ENCODE measurements around the gene CYTH2.

Gene CYTH2

GRCh38 chr19:48477067-48477685 lies 8.0 kb downstream of the CYTH2 start:
- Histone ChIP-seq H3K4me1 (ENCODE audit: low read length) (no peaks in the 10 kb centered on the region), H3F3A (ENCODE audit: insufficient read depth, low read length) (0 out of 2 replicates have a peak, but pooled peaks cover 5% of the 10 kb centered on the region), H3K4me3 (ENCODE audit: low read length) (no peak overlapping the region), H3K9me2 (replicated peaks; ENCODE audit: insufficient read depth, low read length) (no peaks in the 10 kb centered on the region), H3K36me3 (replicated peaks; ENCODE audit: insufficient read depth, low read length) (no peaks in the 10 kb centered on the region), H3K79me2 (ENCODE audit: low read length) (no peaks in the 10 kb centered on the region), H3K27ac (ENCODE audit: low read length) (no peak overlapping the region), H2AFZ (ENCODE audit: low read length) (no peak overlapping the region), H3K9ac (ENCODE audit: low read length) (no peak overlapping the region), H4K20me1 (ENCODE audit: insufficient read depth, low read length) (no peaks in the 10 kb centered on the region), H3K4me2 (ENCODE audit: low read depth, low read length) (no peak overlapping the region), H3K9me3 (replicated peaks; ENCODE audit: insufficient read depth, low read length) (no peaks in the 10 kb centered on the region), H3K27me3 (replicated peaks; ENCODE audit: insufficient read depth, low read length) (no peaks in the 10 kb centered on the region)
- TF ChIP-seq CTCF (IDR thresholded peaks at IDR 0.05; ENCODE audit: low read length) (no peak), EZH2 (optimal IDR thresholded peaks at IDR 0.05; ENCODE audit: low read depth, low read length) (no peak), EZH2phosphoT487 (IDR thresholded peaks at IDR 0.05; ENCODE audit: low read length) (no peak)
- no peak for DNase-seq

GRCh38 chr19:48477698-48478338 lies 8.6 kb downstream of the CYTH2 start:
- H3F3A ChIP-seq (ENCODE audit: insufficient read depth, low read length): 0 out of 2 replicates have a peak, but pooled peaks cover 5% of the 10 kb centered on the region
- TF ChIP-seq EZH2 (optimal IDR thresholded peaks at IDR 0.05; ENCODE audit: low read depth, low read length) (no peak), EZH2phosphoT487 (IDR thresholded peaks at IDR 0.05; ENCODE audit: low read length) (no peak), CTCF (IDR thresholded peaks at IDR 0.05; ENCODE audit: low read length) (no peak)
- H3K9ac ChIP-seq (ENCODE audit: low read length): no peak overlapping the region
- no peaks in the 10 kb centered on the region for H3K9me2 ChIP-seq (replicated peaks; ENCODE audit: insufficient read depth, low read length)
- no peaks in the 10 kb centered on the region for H4K20me1 ChIP-seq (ENCODE audit: insufficient read depth, low read length)
- no peaks in the 10 kb centered on the region for H3K9me3 ChIP-seq (replicated peaks; ENCODE audit: insufficient read depth, low read length)
- no peak overlapping the region for H3K4me2 ChIP-seq (ENCODE audit: low read depth, low read length)
- no peaks in the 10 kb centered on the region for H3K36me3 ChIP-seq (replicated peaks; ENCODE audit: insufficient read depth, low read length)
- no peak overlapping the region for H3K27ac ChIP-seq (ENCODE audit: low read length)
- no peak for DNase-seq
- H3K4me1 ChIP-seq (ENCODE audit: low read length): no peaks in the 10 kb centered on the region
- no peaks in the 10 kb centered on the region for H3K27me3 ChIP-seq (replicated peaks; ENCODE audit: insufficient read depth, low read length)
- no peak overlapping the region for H3K4me3 ChIP-seq (ENCODE audit: low read length)
- H3K79me2 ChIP-seq (ENCODE audit: low read length): no peaks in the 10 kb centered on the region
- no peak overlapping the region for H2AFZ ChIP-seq (ENCODE audit: low read length)

GRCh38 chr19:48478339-48479256 lies 9.4 kb downstream of the CYTH2 start:
- no peaks in the 10 kb centered on the region for H3K36me3 ChIP-seq (replicated peaks; ENCODE audit: insufficient read depth, low read length)

More at GRCh38 chr19:48478339-48479256, 9.4 kb downstream of the CYTH2 start:
- H3K27ac ChIP-seq (ENCODE audit: low read length): no peak overlapping the region
- no peak overlapping the region for H3K9ac ChIP-seq (ENCODE audit: low read length)
- no peaks in the 10 kb centered on the region for H3K4me1 ChIP-seq (ENCODE audit: low read length)
- H3K9me3 ChIP-seq (replicated peaks; ENCODE audit: insufficient read depth, low read length): no peaks in the 10 kb centered on the region
- H2AFZ ChIP-seq (ENCODE audit: low read length): no peak overlapping the region
- TF ChIP-seq EZH2phosphoT487 (IDR thresholded peaks at IDR 0.05; ENCODE audit: low read length) (no peak), CTCF (IDR thresholded peaks at IDR 0.05; ENCODE audit: low read length) (no peak), EZH2 (optimal IDR thresholded peaks at IDR 0.05; ENCODE audit: low read depth, low read length) (no peak)
- no peaks in the 10 kb centered on the region for H3K79me2 ChIP-seq (ENCODE audit: low read length)
- no peaks in the 10 kb centered on the region for H3K27me3 ChIP-seq (replicated peaks; ENCODE audit: insufficient read depth, low read length)
- DNase-seq: no peak
- no peaks in the 10 kb centered on the region for H3K9me2 ChIP-seq (replicated peaks; ENCODE audit: insufficient read depth, low read length)
- 0 out of 2 replicates have a peak, but pooled peaks cover 5% of the 10 kb centered on the region for H3F3A ChIP-seq (ENCODE audit: insufficient read depth, low read length)
- no peak overlapping the region for H3K4me3 ChIP-seq (ENCODE audit: low read length)
- no peaks in the 10 kb centered on the region for H4K20me1 ChIP-seq (ENCODE audit: insufficient read depth, low read length)
- no peak overlapping the region for H3K4me2 ChIP-seq (ENCODE audit: low read depth, low read length)

All from MM.1S (cell line).